ENCODE data around the gene ST3GAL6. TPM values are rescaled to one million over a fixed set of nuclear protein-coding genes. Genes with fewer than 3 reads are reported as not detected.

The ST3GAL6 gene, protein sequence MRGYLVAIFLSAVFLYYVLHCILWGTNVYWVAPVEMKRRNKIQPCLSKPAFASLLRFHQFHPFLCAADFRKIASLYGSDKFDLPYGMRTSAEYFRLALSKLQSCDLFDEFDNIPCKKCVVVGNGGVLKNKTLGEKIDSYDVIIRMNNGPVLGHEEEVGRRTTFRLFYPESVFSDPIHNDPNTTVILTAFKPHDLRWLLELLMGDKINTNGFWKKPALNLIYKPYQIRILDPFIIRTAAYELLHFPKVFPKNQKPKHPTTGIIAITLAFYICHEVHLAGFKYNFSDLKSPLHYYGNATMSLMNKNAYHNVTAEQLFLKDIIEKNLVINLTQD
- total RNA-seq, result 52.5 TPM
- long read RNA-seq, transcript ST3GAL6-202 (11 exons, 3,571 nt), result minor isoform, 8 of 65 reads
- long read RNA-seq, transcript ST3GAL6-214 (10 exons, 1,886 nt), result major isoform, 19 of 65 reads
- long read RNA-seq, partial matches to known transcripts, result 2 of 65 reads
- long read RNA-seq, other reads (novel, unspliced or antisense), result 31 of 65 reads

- intact Hi-C loops (cut with micrococcal nuclease), result no loop called here
- Histone ChIP-seq H3K27ac (replicated peaks) (peak within 1 kb of the TSS; percentile 76), H3K9me3 (replicated peaks) (no peaks in the 10 kb centered on the region), H3K27me3 (ENCODE audit: low read depth) (no peaks in the 10 kb centered on the region), H3K36me3 (no peaks in the 10 kb centered on the region), H3K4me1 (peaks cover 98% of the 10 kb centered on the region), H3K4me3 (peak within 1 kb of the TSS; percentile 35)
- no peak for DNase-seq
- TF ChIP-seq, protein P1, sequence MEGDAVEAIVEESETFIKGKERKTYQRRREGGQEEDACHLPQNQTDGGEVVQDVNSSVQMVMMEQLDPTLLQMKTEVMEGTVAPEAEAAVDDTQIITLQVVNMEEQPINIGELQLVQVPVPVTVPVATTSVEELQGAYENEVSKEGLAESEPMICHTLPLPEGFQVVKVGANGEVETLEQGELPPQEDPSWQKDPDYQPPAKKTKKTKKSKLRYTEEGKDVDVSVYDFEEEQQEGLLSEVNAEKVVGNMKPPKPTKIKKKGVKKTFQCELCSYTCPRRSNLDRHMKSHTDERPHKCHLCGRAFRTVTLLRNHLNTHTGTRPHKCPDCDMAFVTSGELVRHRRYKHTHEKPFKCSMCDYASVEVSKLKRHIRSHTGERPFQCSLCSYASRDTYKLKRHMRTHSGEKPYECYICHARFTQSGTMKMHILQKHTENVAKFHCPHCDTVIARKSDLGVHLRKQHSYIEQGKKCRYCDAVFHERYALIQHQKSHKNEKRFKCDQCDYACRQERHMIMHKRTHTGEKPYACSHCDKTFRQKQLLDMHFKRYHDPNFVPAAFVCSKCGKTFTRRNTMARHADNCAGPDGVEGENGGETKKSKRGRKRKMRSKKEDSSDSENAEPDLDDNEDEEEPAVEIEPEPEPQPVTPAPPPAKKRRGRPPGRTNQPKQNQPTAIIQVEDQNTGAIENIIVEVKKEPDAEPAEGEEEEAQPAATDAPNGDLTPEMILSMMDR (IDR thresholded peaks at IDR 0.05; ENCODE audit: borderline replicate concordance), result no peak
These were observed at the start of gene ST3GAL6 for GRCh38 chr3:98763076-98763475. ST3GAL6 (plus strand) TSS chr3:98763340; CDS start chr3:98768441, 5,101 bp downstream.

DNA sequence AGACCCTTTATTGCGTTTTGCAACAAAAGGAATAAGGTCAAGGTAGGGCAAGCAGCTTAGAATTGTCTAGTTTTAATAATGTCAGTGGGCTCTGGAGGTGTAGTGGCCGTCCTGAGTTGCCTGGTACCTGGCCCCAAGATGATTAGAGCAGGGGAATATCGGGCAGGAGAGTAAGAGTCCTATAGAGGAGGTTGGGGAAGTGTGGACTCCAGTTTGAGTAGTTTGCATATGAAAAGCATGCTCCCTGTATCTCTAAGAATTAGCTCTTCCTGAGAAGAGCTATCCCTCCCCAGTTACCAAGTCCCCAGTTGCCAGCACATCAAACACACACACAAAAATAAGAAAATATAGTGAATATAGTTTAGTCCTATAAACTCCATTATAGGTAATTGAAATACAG is 49.2 kb upstream of the ST3GAL6 start:
- H3K4me1 ChIP-seq, result peaks cover 14% of the 10 kb centered on the region
- TF ChIP-seq, protein P1 (IDR thresholded peaks at IDR 0.05; ENCODE audit: borderline replicate concordance), result no peak
- H3K9me3 ChIP-seq (replicated peaks), result no peaks in the 10 kb centered on the region
- H3K36me3 ChIP-seq, result no peaks in the 10 kb centered on the region
- intact Hi-C loops (cut with micrococcal nuclease), result no loop called here
- no peaks in the 10 kb centered on the region for H3K27me3 ChIP-seq (ENCODE audit: low read depth)
- no peak overlapping the region for H3K4me3 ChIP-seq
- H3K27ac ChIP-seq (replicated peaks), result no peak overlapping the region
- no peak for DNase-seq

GRCh38 chr3:98717584-98717983 is 45.6 kb upstream of the ST3GAL6 start:
- Histone ChIP-seq H3K27me3 (ENCODE audit: low read depth) (no peaks in the 10 kb centered on the region), H3K9me3 (replicated peaks) (no peaks in the 10 kb centered on the region), H3K36me3 (no peaks in the 10 kb centered on the region), H3K4me1 (no peaks in the 10 kb centered on the region), H3K4me3 (no peak overlapping the region), H3K27ac (replicated peaks) (no peak overlapping the region)
- DNase-seq, result no peak
- intact Hi-C loops (cut with micrococcal nuclease), result no loop called here
- TF ChIP-seq, protein P1 (IDR thresholded peaks at IDR 0.05; ENCODE audit: borderline replicate concordance), result no peak

- Histone ChIP-seq H3K4me3 (no peak overlapping the region), H3K9me3 (replicated peaks) (no peaks in the 10 kb centered on the region), H3K27ac (replicated peaks) (no peak overlapping the region), H3K27me3 (ENCODE audit: low read depth) (no peaks in the 10 kb centered on the region), H3K36me3 (no peaks in the 10 kb centered on the region), H3K4me1 (no peaks in the 10 kb centered on the region)
- TF ChIP-seq, protein P1 (IDR thresholded peaks at IDR 0.05; ENCODE audit: borderline replicate concordance), result no peak
- no peak for DNase-seq
- intact Hi-C loops (cut with micrococcal nuclease), result no loop called here
These were observed 44.4 kb upstream of the ST3GAL6 start for GRCh38 chr3:98718730-98719129.

DNA sequence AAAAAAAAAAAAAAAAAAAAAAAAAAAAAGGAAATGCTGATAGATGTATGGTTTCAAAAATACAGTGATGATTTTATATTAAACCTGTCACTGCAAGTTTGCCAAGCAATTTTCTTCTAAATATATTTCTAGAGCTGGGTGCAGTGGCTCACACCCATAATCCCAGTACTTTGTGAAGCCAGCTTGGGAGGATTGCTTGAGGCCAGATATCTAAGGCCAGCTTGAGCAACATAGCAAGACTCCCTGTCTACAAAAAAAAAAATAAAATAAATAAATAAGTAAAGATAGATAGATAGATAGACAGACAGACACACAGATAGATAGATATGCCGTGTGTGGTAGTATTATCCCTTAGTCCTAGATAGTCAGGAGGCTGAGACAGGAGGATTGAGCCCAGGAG is 41.4 kb upstream of the ST3GAL6 start:
- Histone ChIP-seq H3K27ac (replicated peaks) (no peak overlapping the region), H3K9me3 (replicated peaks) (no peaks in the 10 kb centered on the region), H3K4me3 (no peak overlapping the region), H3K4me1 (no peaks in the 10 kb centered on the region), H3K27me3 (ENCODE audit: low read depth) (no peaks in the 10 kb centered on the region), H3K36me3 (no peaks in the 10 kb centered on the region)
- intact Hi-C loops (cut with micrococcal nuclease), result no loop called here
- TF ChIP-seq, protein P1 (IDR thresholded peaks at IDR 0.05; ENCODE audit: borderline replicate concordance), result no peak
- no peak for DNase-seq

Data from left ventricle myocardium inferior (tissue), 1 donor.